A549 (cell line): Measurements from ENCODE around the gene CCDC183. TPM values are rescaled to one million over a fixed set of nuclear protein-coding genes. Genes with fewer than 3 reads are reported as not detected.

Source experiments
- ATAC-seq, 2 experiments: fragments of 200-7000 bp in 1 of 2; fragments of >200 bp in 1 of 2; cut with Nextera tagmentation in 1 of 2; cut with Tn5 transposase in 1 of 2; 3 replicates each; pipeline versions ENCODE4 v1.8.0 to v1.9.1; 2018 to 2020; ENCODE audit warnings: mild to moderate bottlenecking in 1 of 2, moderate library complexity in 1 of 2
- CTCF ChIA-PET: fragments of 300-600 bp; sonication (Branson Sonifier 250); formaldehyde crosslinking; extraction: SDS; loops from one replicate; lab custom pipeline; 2021; ENCODE audit warnings: antibody characterized with exemption, inconsistent platforms; lab: Yijun Ruan, JAX
- POLR2A ChIA-PET: fragments of 350-600 bp; formaldehyde crosslinking; extraction: SDS; loops from one replicate; lab custom pipeline; 2021; ENCODE audit warnings: antibody characterized with exemption, inconsistent platforms; lab: Yijun Ruan, JAX
- DNase-seq, 2 experiments: peaks; one replicate each; pipeline versions ENCODE4 v3.0.0 to v3.0.0-alpha.2; 2011 to 2016; ENCODE audit warnings: low read depth in 1 of 2, low spot score in 1 of 2
- FAIRE-seq: peaks from 2 replicates; lab custom pipeline; 2011; peaks lifted over from hg19 to GRCh38; lab: Jason Lieb, UNC
- H3K27ac ChIP-seq, 2 experiments: fragments of >200 bp; sonication (Bioruptor Twin); formaldehyde crosslinking; 3 replicates each; pipeline ENCODE4 v1.5.1; 2016 to 2017
- H3K4me1 ChIP-seq: fragments of >200 bp; sonication (Bioruptor Twin); formaldehyde crosslinking; 3 replicates; pipeline ENCODE4 v1.6.1; 2016
- H3K4me2 ChIP-seq: fragments of >200 bp; sonication (Bioruptor Twin); formaldehyde crosslinking; 3 replicates; pipeline ENCODE4 v1.6.1; 2016
- H3K4me3 ChIP-seq: fragments of >200 bp; sonication (Bioruptor Twin); formaldehyde crosslinking; 3 replicates; pipeline ENCODE4 v1.5.1; 2016
- H3K9me3 ChIP-seq: fragments of >200 bp; sonication (Bioruptor Twin); formaldehyde crosslinking; 3 replicates; pipeline ENCODE4 v1.6.1; 2016
- CBX2 ChIP-seq: fragments of 200-600 bp; sonication (generic); IDR thresholded peaks from 2 replicates; pipeline ENCODE4 v1.6.1; 2016; ENCODE audit warnings: low read depth, mild to moderate bottlenecking, borderline replicate concordance
- CEBPB ChIP-seq, 2 experiments: fragments of >200 bp in 1 of 2; sonication (Bioruptor Twin) in 1 of 2; formaldehyde crosslinking in 1 of 2; IDR thresholded peaks; 2 replicates each; pipeline ENCODE4 v1.6.1; 2012 to 2016
- EHF ChIP-seq: fragments of 250-450 bp; sonication (Bioruptor Pico); IDR thresholded peaks from 2 replicates; pipeline ENCODE4 v1.5.0; 2020; ENCODE audit warnings: mild to moderate bottlenecking
- EHMT2 ChIP-seq: fragments of 200-600 bp; sonication (generic); IDR thresholded peaks from 2 replicates; pipeline ENCODE4 v1.6.1; 2016; ENCODE audit warnings: antibody characterized with exemption, low read depth, mild to moderate bottlenecking, moderate library complexity
- EP300 ChIP-seq, 2 experiments: fragments of >200 bp; sonication (Bioruptor Twin); formaldehyde crosslinking; IDR thresholded peaks; 2 replicates in 1 of 2; 3 replicates in 1 of 2; pipeline ENCODE4 v1.6.1; 2016 to 2017
- HOXB5 ChIP-seq: fragments of 250-450 bp; sonication (Bioruptor Pico); IDR thresholded peaks from 2 replicates; pipeline ENCODE4 v1.5.0; 2020; ENCODE audit warnings: mild to moderate bottlenecking, moderate library complexity
- JUNB ChIP-seq: fragments of >200 bp; sonication (Bioruptor Twin); formaldehyde crosslinking; IDR thresholded peaks from 2 replicates; pipeline ENCODE4 v1.6.1; 2016
- KDM1A ChIP-seq: fragments of 200-600 bp; sonication (generic); IDR thresholded peaks from 2 replicates; pipeline ENCODE4 v1.6.1; 2016; ENCODE audit warnings: low read depth, mild to moderate bottlenecking
- KDM5A ChIP-seq: fragments of 200-600 bp; sonication (generic); IDR thresholded peaks from 2 replicates; pipeline ENCODE4 v1.6.1; 2016; ENCODE audit warnings: antibody characterized with exemption, mild to moderate bottlenecking
- NPAS2 ChIP-seq: fragments of 250-450 bp; sonication (Bioruptor Pico); IDR thresholded peaks from 2 replicates; pipeline ENCODE4 v1.8.0; 2022; ENCODE audit warnings: mild to moderate bottlenecking, moderate library complexity, borderline replicate concordance
- POLR2A ChIP-seq: IDR thresholded peaks from 2 replicates; pipeline ENCODE4 v1.6.1; 2012; ENCODE audit warnings: mild to moderate bottlenecking, low read length
- RFX5 ChIP-seq: fragments of 450-650 bp; IDR thresholded peaks from 2 replicates; pipeline ENCODE4 v1.7.1; 2014; ENCODE audit warnings: antibody characterized with exemption, mild to moderate bottlenecking, moderate library complexity
- SMC3 ChIP-seq: fragments of >200 bp; sonication (Bioruptor Twin); formaldehyde crosslinking; IDR thresholded peaks from 3 replicates; pipeline ENCODE4 v1.6.1; 2018; ENCODE audit warnings: inconsistent platforms
- TFCP2L1 ChIP-seq: fragments of 250-450 bp; sonication (Bioruptor Pico); IDR thresholded peaks from 2 replicates; pipeline ENCODE4 v1.5.0; 2021; ENCODE audit warnings: mild to moderate bottlenecking
- TP53 ChIP-seq: fragments of 250-450 bp; sonication (Bioruptor Pico); IDR thresholded peaks from 2 replicates; pipeline ENCODE4 v1.5.0; 2021; ENCODE audit warnings: mild to moderate bottlenecking, moderate library complexity
- ZFP36 ChIP-seq: fragments of 450-650 bp; IDR thresholded peaks from 2 replicates; pipeline ENCODE4 v1.6.1; 2014; ENCODE audit warnings: borderline replicate concordance; ENCODE audit not compliant: partially characterized antibody
- ZNF302 ChIP-seq: fragments of 250-450 bp; sonication (Bioruptor Pico); IDR thresholded peaks from 2 replicates; pipeline ENCODE4 v1.9.0; 2021; ENCODE audit warnings: inconsistent platforms, mild to moderate bottlenecking, moderate library complexity
- WGBS: methylation state at CpG from one replicate; pipeline ENCODE4 v1.1.6; 2017; ENCODE audit errors: missing lambda C conversion rate; 5-methylcytosine and 5-hydroxymethylcytosine counted together
- polyA minus RNA-seq: library from RNA; depleted of rRNA, polyadenylated mRNA; stranded (reverse); fragments of >200 nt; gene quantifications from 2 replicates; pipeline ENCODE4 v1.2.3, GENCODE V29; 2011; rRNA and poly(A)+ RNA removed
- polyA plus RNA-seq, 4 experiments: library from polyadenylated mRNA; depleted of rRNA in 3 of 4; stranded (reverse); fragments of >200 nt; fragmentation: RNase III in 1 of 4; extraction: RNeasy Plus Mini Kit Qiagen cat#74134 plus additional on column Dnase treatment in 1 of 4; gene quantifications; 2 replicates in 3 of 4; 3 replicates in 1 of 4; pipeline ENCODE4 v1.2.3, GENCODE V29; 2011 to 2017
- TF ChIP-seq, protein P1 (sequence below): IDR thresholded peaks from 2 replicates; pipeline ENCODE4 v1.6.1; 2012; ENCODE audit warnings: low read depth, borderline replicate concordance
- TF ChIP-seq, protein P2 (sequence below): fragments of 150-350 bp; IDR thresholded peaks from 2 replicates; pipeline ENCODE4 v1.6.1; 2014; ENCODE audit warnings: low read depth, mild to moderate bottlenecking, low read length
- TF ChIP-seq, protein P3 (sequence below): fragments of 250-450 bp; sonication (Bioruptor Pico); IDR thresholded peaks from 2 replicates; pipeline ENCODE4 v1.5.0; 2020; ENCODE audit warnings: low read depth, mild to moderate bottlenecking, moderate library complexity
- TF ChIP-seq, protein P4 (sequence below): fragments of 200-600 bp; sonication (generic); IDR thresholded peaks from 2 replicates; pipeline ENCODE4 v1.6.1; 2016; ENCODE audit warnings: antibody characterized with exemption, mild to moderate bottlenecking, moderate library complexity

CCDC183 gene
- 1.4 and 1.6 TPM in 2 replicates for polyA plus RNA-seq (2011; rRNA removed)
- polyA plus RNA-seq (2012; cell fraction: cytosol; rRNA removed), result 0.73 and 0.93 TPM in 2 replicates
- polyA plus RNA-seq (2012; cell fraction: nucleus; rRNA removed), result 4.0 and 4.8 TPM in 2 replicates
- polyA plus RNA-seq (2017; fragmentation: RNase III; extraction: RNeasy Plus Mini Kit Qiagen cat#74134 plus additional on column Dnase treatment), result 0.58 to 1.1 TPM (median 0.90 TPM) in 3 replicates
- 0.66 TPM in 1 of 2 replicates, not detected in the other for polyA minus RNA-seq

DNA sequence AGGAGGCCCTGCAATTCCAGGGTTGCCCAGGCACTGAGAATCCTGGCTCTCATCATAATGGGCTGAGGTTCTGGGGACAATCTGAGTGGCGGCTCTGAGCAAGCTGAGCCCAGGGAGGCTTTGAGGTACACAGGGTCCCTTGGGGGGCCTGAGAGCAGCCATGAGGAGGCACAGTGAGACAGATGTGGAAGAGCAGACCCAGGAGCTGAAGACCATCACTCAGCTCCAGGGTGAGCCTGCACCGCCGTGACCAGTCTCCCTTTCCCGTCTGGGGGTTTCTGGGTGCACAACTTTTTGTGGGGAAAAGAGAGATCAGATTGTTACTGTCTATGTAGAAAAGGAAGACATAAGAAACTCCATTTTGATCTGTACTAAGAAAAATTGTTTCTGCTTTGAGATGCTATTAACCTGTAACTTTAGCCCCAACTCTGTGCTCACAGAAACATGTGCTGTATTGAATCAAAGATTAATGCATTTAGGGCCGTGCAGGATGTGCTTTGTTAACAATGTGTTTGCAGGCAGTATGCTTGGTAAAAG is at the start of gene CCDC183:
TSS of gene CCDC183 (plus strand) at position 101 of the 537 bp plus-strand sequence. CDS start at position 161, 60 bp downstream.
- TF ChIP-seq TP53 (CRISPR knock-in tag) (no peak), EP300 (IDR thresholded peaks at IDR 0.05) (no peak), POLR2A (0 out of 2 replicates have a peak, but pooled peaks have one; percentile 6), JUNB (no peak), ZFP36 (no peak), TFCP2L1 (CRISPR knock-in tag) (no peak)
- DNase-seq (no peak), ATAC-seq (no peak), FAIRE-seq (no peak)
- no peaks in the 10 kb centered on the region for H3K9me3 ChIP-seq
- WGBS, result 78% methylated on average over 5 of the region's 5 CpGs
- no peak within 1 kb of the TSS for H3K4me3 ChIP-seq
- CTCF ChIA-PET, result interaction anchor here (0.7 to 1.3 kb wide), 2 partner anchors 9 to 229 kb away, joined by 3 read pairs; no protein-coding TSS in a partner anchor
- H3K4me1 ChIP-seq, result peaks cover 35% of the 10 kb centered on the region
- H3K4me2 ChIP-seq, result no peak within 1 kb of the TSS
- POLR2A ChIA-PET, result no interaction called here
- no peak within 1 kb of the TSS for H3K27ac ChIP-seq

DNA sequence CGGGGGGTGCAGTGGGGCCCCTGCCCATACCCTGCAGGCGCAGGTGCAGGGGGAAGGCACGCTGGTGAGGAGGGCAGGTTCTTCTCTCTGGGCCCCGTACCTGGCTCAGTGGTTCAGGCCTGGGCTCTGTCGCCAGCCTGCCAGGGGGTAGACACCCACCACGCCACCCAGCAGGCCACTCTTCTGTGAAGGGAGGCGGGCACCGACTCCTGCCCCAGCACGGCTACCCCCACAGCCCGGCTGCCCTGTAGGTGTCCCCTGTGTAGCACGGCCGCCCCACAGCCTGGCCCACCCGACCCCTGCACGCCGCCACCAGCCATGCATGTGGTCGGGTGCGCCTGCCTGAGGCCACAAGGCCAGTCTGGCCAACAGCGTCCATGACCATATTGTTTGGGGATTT is 49.5 kb upstream of the CCDC183 start:
- whole genome bisulfite sequencing, result 79% methylated on average over 7 of the region's 18 CpGs
- H3K4me1 ChIP-seq, result no peaks in the 10 kb centered on the region
- H3K4me2 ChIP-seq, result no peak overlapping the region
- H3K9me3 ChIP-seq, result peaks cover 5% of the 10 kb centered on the region; the same call in 2 of the 3 replicates
- DNase-seq (no peak), FAIRE-seq (no peak), ATAC-seq (no peak)
- no peak overlapping the region for H3K4me3 ChIP-seq
- CTCF ChIA-PET, result interaction anchor here (1.4 to 11.9 kb wide), 2 partner anchors 13 to 19 kb away, joined by 3 to 79 read pairs; partner anchors contain the start of gene LCN8
- TF ChIP-seq EHMT2, result no peak
- no peak for TF ChIP-seq CEBPB (IDR thresholded peaks at IDR 0.05)
- no peak for TF ChIP-seq RFX5
- no peak for TF ChIP-seq HOXB5
- TF ChIP-seq, protein P1, sequence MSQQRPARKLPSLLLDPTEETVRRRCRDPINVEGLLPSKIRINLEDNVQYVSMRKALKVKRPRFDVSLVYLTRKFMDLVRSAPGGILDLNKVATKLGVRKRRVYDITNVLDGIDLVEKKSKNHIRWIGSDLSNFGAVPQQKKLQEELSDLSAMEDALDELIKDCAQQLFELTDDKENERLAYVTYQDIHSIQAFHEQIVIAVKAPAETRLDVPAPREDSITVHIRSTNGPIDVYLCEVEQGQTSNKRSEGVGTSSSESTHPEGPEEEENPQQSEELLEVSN, result no peak
- no peak for TF ChIP-seq EHF (CRISPR knock-in tag)
- TF ChIP-seq ZNF302 (CRISPR knock-in tag), result no peak
- TF ChIP-seq KDM5A, result no peak
- no peak for TF ChIP-seq ZFP36
- TF ChIP-seq, protein P2, sequence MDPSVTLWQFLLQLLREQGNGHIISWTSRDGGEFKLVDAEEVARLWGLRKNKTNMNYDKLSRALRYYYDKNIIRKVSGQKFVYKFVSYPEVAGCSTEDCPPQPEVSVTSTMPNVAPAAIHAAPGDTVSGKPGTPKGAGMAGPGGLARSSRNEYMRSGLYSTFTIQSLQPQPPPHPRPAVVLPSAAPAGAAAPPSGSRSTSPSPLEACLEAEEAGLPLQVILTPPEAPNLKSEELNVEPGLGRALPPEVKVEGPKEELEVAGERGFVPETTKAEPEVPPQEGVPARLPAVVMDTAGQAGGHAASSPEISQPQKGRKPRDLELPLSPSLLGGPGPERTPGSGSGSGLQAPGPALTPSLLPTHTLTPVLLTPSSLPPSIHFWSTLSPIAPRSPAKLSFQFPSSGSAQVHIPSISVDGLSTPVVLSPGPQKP, result no peak
- no peak for TF ChIP-seq NPAS2 (CRISPR knock-in tag)
- TF ChIP-seq, protein P3, sequence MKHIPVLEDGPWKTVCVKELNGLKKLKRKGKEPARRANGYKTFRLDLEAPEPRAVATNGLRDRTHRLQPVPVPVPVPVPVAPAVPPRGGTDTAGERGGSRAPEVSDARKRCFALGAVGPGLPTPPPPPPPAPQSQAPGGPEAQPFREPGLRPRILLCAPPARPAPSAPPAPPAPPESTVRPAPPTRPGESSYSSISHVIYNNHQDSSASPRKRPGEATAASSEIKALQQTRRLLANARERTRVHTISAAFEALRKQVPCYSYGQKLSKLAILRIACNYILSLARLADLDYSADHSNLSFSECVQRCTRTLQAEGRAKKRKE (CRISPR knock-in tag), result no peak
- TF ChIP-seq CBX2, result no peak
- TF ChIP-seq KDM1A, result no peak
- no peak for TF ChIP-seq SMC3
- no peak for TF ChIP-seq EP300 (IDR thresholded peaks at IDR 0.05)
- TF ChIP-seq JUNB, result no peak
- TF ChIP-seq POLR2A, result no peak
- TF ChIP-seq, protein P4, sequence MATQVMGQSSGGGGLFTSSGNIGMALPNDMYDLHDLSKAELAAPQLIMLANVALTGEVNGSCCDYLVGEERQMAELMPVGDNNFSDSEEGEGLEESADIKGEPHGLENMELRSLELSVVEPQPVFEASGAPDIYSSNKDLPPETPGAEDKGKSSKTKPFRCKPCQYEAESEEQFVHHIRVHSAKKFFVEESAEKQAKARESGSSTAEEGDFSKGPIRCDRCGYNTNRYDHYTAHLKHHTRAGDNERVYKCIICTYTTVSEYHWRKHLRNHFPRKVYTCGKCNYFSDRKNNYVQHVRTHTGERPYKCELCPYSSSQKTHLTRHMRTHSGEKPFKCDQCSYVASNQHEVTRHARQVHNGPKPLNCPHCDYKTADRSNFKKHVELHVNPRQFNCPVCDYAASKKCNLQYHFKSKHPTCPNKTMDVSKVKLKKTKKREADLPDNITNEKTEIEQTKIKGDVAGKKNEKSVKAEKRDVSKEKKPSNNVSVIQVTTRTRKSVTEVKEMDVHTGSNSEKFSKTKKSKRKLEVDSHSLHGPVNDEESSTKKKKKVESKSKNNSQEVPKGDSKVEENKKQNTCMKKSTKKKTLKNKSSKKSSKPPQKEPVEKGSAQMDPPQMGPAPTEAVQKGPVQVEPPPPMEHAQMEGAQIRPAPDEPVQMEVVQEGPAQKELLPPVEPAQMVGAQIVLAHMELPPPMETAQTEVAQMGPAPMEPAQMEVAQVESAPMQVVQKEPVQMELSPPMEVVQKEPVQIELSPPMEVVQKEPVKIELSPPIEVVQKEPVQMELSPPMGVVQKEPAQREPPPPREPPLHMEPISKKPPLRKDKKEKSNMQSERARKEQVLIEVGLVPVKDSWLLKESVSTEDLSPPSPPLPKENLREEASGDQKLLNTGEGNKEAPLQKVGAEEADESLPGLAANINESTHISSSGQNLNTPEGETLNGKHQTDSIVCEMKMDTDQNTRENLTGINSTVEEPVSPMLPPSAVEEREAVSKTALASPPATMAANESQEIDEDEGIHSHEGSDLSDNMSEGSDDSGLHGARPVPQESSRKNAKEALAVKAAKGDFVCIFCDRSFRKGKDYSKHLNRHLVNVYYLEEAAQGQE, result no peak
- H3K27ac ChIP-seq, result no peak overlapping the region
- POLR2A ChIA-PET, result interaction anchor here (1.1 kb wide), 1 partner anchor 18 kb away, joined by 3 read pairs; no protein-coding TSS in a partner anchor
